HCT116 (cell line): ENCODE data around the gene SLC9A9. TPM values are rescaled to one million over a fixed set of nuclear protein-coding genes. Genes with fewer than 3 reads are reported as not detected.

Experiments used
- ATAC-seq: fragments of 200-7000 bp; cut with Tn5 transposase; 2 replicates; pipeline ENCODE4 v1.9.1; 2020; ENCODE audit warnings: mild to moderate bottlenecking, moderate library complexity
- BruUV-seq: library from RNA; stranded (reverse); fragments of 400-500 nt; replicated peaks from 2 replicates; lab custom pipeline; 2021; lab: Mats Ljungman, UMichigan
- CTCF ChIA-PET: fragments of 300-600 bp; sonication (Branson Sonifier 250); formaldehyde crosslinking; loops from one replicate; lab custom pipeline; 2021; ENCODE audit warnings: antibody characterized with exemption; lab: Charles Lee
- POLR2A ChIA-PET: fragments of 300-600, 350-600 bp; sonication (Branson Sonifier 250); formaldehyde crosslinking; loops from one replicate; lab custom pipeline; 2021; ENCODE audit warnings: antibody characterized with exemption; lab: Charles Lee
- RAD21 ChIA-PET, 2 experiments: fragments of 300-600 bp; sonication (Branson Sonifier 250); formaldehyde crosslinking; loops; one replicate each; lab custom pipeline; 2023; ENCODE audit warnings: low total read pairs in 2 of 2; ENCODE audit not compliant: uncharacterized antibody in 2 of 2, unreplicated experiment in 2 of 2, low non-redundant PET in 1 of 2; lab: Charles Lee
- DNase-seq: peaks from one replicate; pipeline ENCODE4 v3.0.0-alpha.2; 2010; ENCODE audit warnings: low read depth, low spot score
- H2AFZ ChIP-seq: fragments of 200-600 bp; shearing (Covaris generic), sonication (generic); 2 replicates; pipeline ENCODE4 v1.6.1; 2017; ENCODE audit warnings: low read depth, mixed run types, mixed read lengths, antibody characterized with exemption, low read length; ENCODE audit not compliant: poor library complexity, severe bottlenecking
- H3K27ac ChIP-seq: 2 replicates; pipeline ENCODE4 v1.5.1; 2012; ENCODE audit warnings: low read depth, low read length
- H3K27me3 ChIP-seq: fragments of 200-600 bp; sonication (generic); 2 replicates; pipeline ENCODE4 v1.6.1; 2016; ENCODE audit warnings: mixed run types, low read length, mixed read lengths; ENCODE audit not compliant: insufficient read depth
- H3K36me3 ChIP-seq, 2 experiments: fragments of 200-500 bp in 1 of 2; fragments of 200-600 bp in 1 of 2; sonication (Bioruptor generic) in 1 of 2; sonication (generic) in 1 of 2; 2 replicates each; pipeline versions ENCODE4 v1.5.1 to v1.6.1; 2014 to 2016; ENCODE audit warnings: low read length in 2 of 2, inconsistent platforms in 1 of 2, mixed read lengths in 1 of 2, mixed run types in 1 of 2; ENCODE audit not compliant: insufficient read depth in 2 of 2, control insufficient read depth in 1 of 2
- H3K4me1 ChIP-seq, 2 experiments: fragments of 200-600 bp in 1 of 2; sonication (generic) in 1 of 2; 2 replicates each; pipeline versions ENCODE4 v1.5.1 to v1.6.1; 2012 to 2017; ENCODE audit warnings: low read length in 2 of 2, inconsistent platforms in 1 of 2, mild to moderate bottlenecking in 1 of 2, mixed read lengths in 1 of 2, mixed run types in 1 of 2, moderate library complexity in 1 of 2; ENCODE audit not compliant: insufficient read depth in 2 of 2, control insufficient read depth in 1 of 2
- H3K4me2 ChIP-seq: fragments of 200-600 bp; sonication (generic); 2 replicates; pipeline ENCODE4 v1.6.1; 2017; ENCODE audit warnings: mixed run types, low read length, mixed read lengths
- H3K4me3 ChIP-seq, 2 experiments: fragments of 200-600 bp in 1 of 2; sonication (generic) in 1 of 2; replicated peaks in 1 of 2; 2 replicates each; pipeline ENCODE4 v1.5.1; 2011 to 2016; ENCODE audit warnings: low read length in 2 of 2, control low read depth in 1 of 2, low read depth in 1 of 2, mild to moderate bottlenecking in 1 of 2, mixed read lengths in 1 of 2, mixed run types in 1 of 2
- H3K79me2 ChIP-seq: fragments of 200-600 bp; sonication (generic); 2 replicates; pipeline ENCODE4 v1.6.1; 2017; ENCODE audit warnings: mild to moderate bottlenecking, mixed run types, low read length, moderate library complexity, mixed read lengths; ENCODE audit not compliant: insufficient read depth
- H3K9ac ChIP-seq: fragments of 200-600 bp; sonication (generic); 2 replicates; pipeline ENCODE4 v1.6.1; 2016; ENCODE audit warnings: low read length, mixed read lengths
- H3K9me2 ChIP-seq: fragments of 200-600 bp; sonication (generic), shearing (Covaris generic); 2 replicates; pipeline ENCODE4 v1.6.1; 2017; ENCODE audit warnings: mixed run types, mild to moderate bottlenecking, moderate library complexity; ENCODE audit not compliant: insufficient read depth
- H3K9me3 ChIP-seq, 2 experiments: fragments of 200-500 bp in 1 of 2; fragments of 200-600 bp in 1 of 2; sonication (Bioruptor generic) in 1 of 2; sonication (generic) in 1 of 2; 2 replicates each; pipeline ENCODE4 v1.6.1; 2014 to 2017; ENCODE audit warnings: low read length in 2 of 2, mixed read lengths in 2 of 2, inconsistent platforms in 1 of 2, low read depth in 1 of 2, mild to moderate bottlenecking in 1 of 2, mixed run types in 1 of 2, moderate library complexity in 1 of 2; ENCODE audit not compliant: control insufficient read depth in 1 of 2, insufficient read depth in 1 of 2
- H4K20me1 ChIP-seq: fragments of 200-600 bp; sonication (generic), shearing (Covaris generic); 2 replicates; pipeline ENCODE4 v1.6.1; 2017; ENCODE audit warnings: mixed run types, mild to moderate bottlenecking, moderate library complexity; ENCODE audit not compliant: insufficient read depth
- ATF3 ChIP-seq: IDR thresholded peaks from 2 replicates; pipeline ENCODE4 v1.6.1; 2012
- CEBPB ChIP-seq: IDR thresholded peaks from 2 replicates; pipeline ENCODE4 v1.6.1; 2012; ENCODE audit warnings: low read depth
- CTCF ChIP-seq, 3 experiments: fragments of 200-600 bp in 1 of 3; sonication (generic) in 1 of 3; IDR thresholded peaks in 2 of 3; conservative IDR thresholded peaks in 1 of 3; 2 replicates each; pipeline ENCODE4 v1.5.1; 2012 to 2017; ENCODE audit warnings: low read depth in 2 of 3, low read length in 2 of 3, antibody characterized with exemption in 1 of 3, borderline replicate concordance in 1 of 3, control low read depth in 1 of 3, mild to moderate bottlenecking in 1 of 3, mixed read lengths in 1 of 3, mixed run types in 1 of 3, moderate library complexity in 1 of 3; ENCODE audit not compliant: insufficient read depth in 1 of 3
- EGR1 ChIP-seq: IDR thresholded peaks from 2 replicates; pipeline ENCODE4 v1.6.1; 2012; ENCODE audit warnings: low read depth
- ELF1 ChIP-seq: IDR thresholded peaks from 2 replicates; pipeline ENCODE4 v1.6.1; 2012; ENCODE audit warnings: low read depth, borderline replicate concordance
- EZH2 ChIP-seq: fragments of 200-600 bp; sonication (generic); IDR thresholded peaks from 2 replicates; pipeline ENCODE4 v1.6.1; 2017; ENCODE audit warnings: antibody characterized with exemption, mixed run types
- EZH2phosphoT487 ChIP-seq: fragments of 200-600 bp; IDR thresholded peaks from 2 replicates; pipeline ENCODE4 v1.6.1; 2018; ENCODE audit warnings: antibody characterized with exemption, borderline replicate concordance
- FOSL1 ChIP-seq: IDR thresholded peaks from 2 replicates; pipeline ENCODE4 v1.6.1; 2012; ENCODE audit warnings: low read depth
- JUND ChIP-seq: IDR thresholded peaks from 2 replicates; pipeline ENCODE4 v1.6.1; 2012
- MAX ChIP-seq: IDR thresholded peaks from 2 replicates; pipeline ENCODE4 v1.6.1; 2012
- POLR2A ChIP-seq: IDR thresholded peaks from 2 replicates; pipeline ENCODE4 v1.7.0; 2011; ENCODE audit warnings: borderline replicate concordance; ENCODE audit not compliant: insufficient read depth, insufficient read length; ENCODE audit errors: extremely low read depth
- POLR2AphosphoS5 ChIP-seq: IDR thresholded peaks from 2 replicates; pipeline ENCODE4 v1.6.1; 2011; ENCODE audit warnings: mild to moderate bottlenecking, low read depth, low read length, moderate library complexity
- RAD21 ChIP-seq: IDR thresholded peaks from 2 replicates; pipeline ENCODE4 v1.6.1; 2012; ENCODE audit warnings: low read depth, mild to moderate bottlenecking
- SIN3A ChIP-seq: IDR thresholded peaks from 2 replicates; pipeline ENCODE4 v1.6.1; 2012; ENCODE audit warnings: low read depth
- SP1 ChIP-seq: IDR thresholded peaks from 2 replicates; pipeline ENCODE4 v1.6.1; 2012; ENCODE audit warnings: low read depth
- SRF ChIP-seq: IDR thresholded peaks from 2 replicates; pipeline ENCODE4 v1.6.1; 2012; ENCODE audit warnings: low read depth
- TCF7L2 ChIP-seq: IDR thresholded peaks from 2 replicates; pipeline ENCODE4 v1.7.0; 2011; ENCODE audit warnings: borderline replicate concordance, inconsistent platforms; ENCODE audit not compliant: insufficient read depth, insufficient read length; ENCODE audit errors: extremely low read depth
- ZFX ChIP-seq: fragments of 450-650 bp; IDR thresholded peaks from 2 replicates; pipeline ENCODE4 v1.6.1; 2017
- ZNF274 ChIP-seq: fragments of 200-500 bp; sonication (Bioruptor generic); IDR thresholded peaks from 2 replicates; pipeline ENCODE4 v1.6.1; 2014; ENCODE audit warnings: mild to moderate bottlenecking, low read depth, low read length, inconsistent platforms
- intact Hi-C: fragments of 100-400 bp; cut with micrococcal nuclease; formaldehyde crosslinking; loops from 2 replicates; pipeline ENCODE4 v1.10.0; 2022
- total RNA-seq: library from RNA; stranded (reverse); gene quantifications from one replicate; pipeline ENCODE4 v1.2.1, GENCODE V29; 2021; ENCODE audit not compliant: unreplicated experiment

The SLC9A9 gene
- total RNA-seq, 1 experiment from 2014 or later: 0.20 TPM

GRCh38 chr3:143613226-143613625 lies 235.0 kb downstream of the SLC9A9 start:
- no peak for ATAC-seq
- Histone ChIP-seq H3K4me2 (no peak overlapping the region), H3K4me1 (no peaks in the 10 kb centered on the region), H3K27ac (no peak overlapping the region), H4K20me1 (no peaks in the 10 kb centered on the region), H3K9ac (no peak overlapping the region), H3K9me2 (no peaks in the 10 kb centered on the region), H3K79me2 (no peaks in the 10 kb centered on the region), H2AFZ (no peak overlapping the region), H3K36me3 (no peaks in the 10 kb centered on the region), H3K9me3 (no peaks in the 10 kb centered on the region), H3K4me3 (no peak overlapping the region), H3K27me3 (peaks cover 12% of the 10 kb centered on the region)
- BruUV-seq: no TSS peak
- ChIA-PET POLR2A (no interaction called here), CTCF (no interaction called here), RAD21 (no interaction called here)
- intact Hi-C loops: no loop called here
- TF ChIP-seq EZH2phosphoT487 (no peak), RAD21 (no peak), FOSL1 (no peak), POLR2A (no peak), SRF (no peak), SP1 (no peak), EGR1 (no peak), ATF3 (no peak)
- no peak for DNase-seq

- Histone ChIP-seq H3K4me1 (no peaks in the 10 kb centered on the region), H2AFZ (no peak overlapping the region), H3K79me2 (no peaks in the 10 kb centered on the region), H3K4me2 (no peak overlapping the region), H3K36me3 (no peaks in the 10 kb centered on the region), H3K27me3 (peaks cover 17% of the 10 kb centered on the region), H3K9me2 (no peaks in the 10 kb centered on the region), H3K9ac (no peak overlapping the region), H3K9me3 (no peaks in the 10 kb centered on the region), H3K4me3 (no peak overlapping the region), H4K20me1 (no peaks in the 10 kb centered on the region), H3K27ac (no peak overlapping the region)
- RAD21 ChIA-PET: no interaction called here
- TF ChIP-seq ELF1 (no peak), ZNF274 (no peak), CTCF (IDR thresholded peaks at IDR 0.05 in 2 of 3, conservative IDR thresholded peaks at IDR 0.05 in 1 of 3; ENCODE audit: borderline replicate concordance in 1 of 3, insufficient read depth in 1 of 3, low read depth in 2 of 3, low read length in 2 of 3) (no peak), SRF (no peak), CEBPB (no peak), POLR2AphosphoS5 (no peak), MAX (no peak), SIN3A (no peak), TCF7L2 (no peak), EZH2 (no peak), EGR1 (no peak), ZFX (no peak), RAD21 (no peak), JUND (no peak), EZH2phosphoT487 (no peak), FOSL1 (no peak), ATF3 (no peak), SP1 (no peak)
- BruUV-seq: no TSS peak
- POLR2A ChIA-PET: no interaction called here
- CTCF ChIA-PET: no interaction called here
- DNase-seq: no peak
- no peak for ATAC-seq
- intact Hi-C loops: no loop called here
Measured at GRCh38 chr3:143612541-143612940, 235.7 kb downstream of the SLC9A9 start.
